Nephron (organoid): Measurements from ENCODE around the gene CDKL1.

Experiments
- H3K27ac Mint-ChIP-seq, 3 experiments: 2 replicates each; pipeline ENCODE4 v1.8.0; 2020; ENCODE audit warnings: mixed read lengths in 3 of 3, mild to moderate bottlenecking in 2 of 3, moderate library complexity in 1 of 3
- H3K27me3 Mint-ChIP-seq: 2 replicates; pipeline ENCODE4 v1.8.0; 2021; ENCODE audit warnings: low read depth, mild to moderate bottlenecking, moderate library complexity, mixed read lengths
- H3K36me3 Mint-ChIP-seq: 2 replicates; pipeline ENCODE4 v1.8.0; 2020; ENCODE audit warnings: low read depth, mixed read lengths
- H3K4me1 Mint-ChIP-seq: 2 replicates; pipeline ENCODE4 v1.8.0; 2020; ENCODE audit warnings: mixed read lengths
- H3K4me3 Mint-ChIP-seq, 3 experiments: 2 replicates each; pipeline ENCODE4 v1.8.0; 2020; ENCODE audit warnings: mild to moderate bottlenecking in 3 of 3, mixed read lengths in 3 of 3, moderate library complexity in 2 of 3
- H3K9me3 Mint-ChIP-seq: 2 replicates; pipeline ENCODE4 v1.8.0; 2020; ENCODE audit warnings: mixed read lengths
- TF ChIP-seq, protein P1 (sequence below), 3 experiments: fragments of 200-600 bp; sonication (generic); IDR thresholded peaks; one replicate each; pipeline ENCODE4 v1.5.0; 2021; ENCODE audit warnings: antibody characterized with exemption in 3 of 3; ENCODE audit not compliant: unreplicated experiment in 3 of 3

CDKL1 gene

DNA sequence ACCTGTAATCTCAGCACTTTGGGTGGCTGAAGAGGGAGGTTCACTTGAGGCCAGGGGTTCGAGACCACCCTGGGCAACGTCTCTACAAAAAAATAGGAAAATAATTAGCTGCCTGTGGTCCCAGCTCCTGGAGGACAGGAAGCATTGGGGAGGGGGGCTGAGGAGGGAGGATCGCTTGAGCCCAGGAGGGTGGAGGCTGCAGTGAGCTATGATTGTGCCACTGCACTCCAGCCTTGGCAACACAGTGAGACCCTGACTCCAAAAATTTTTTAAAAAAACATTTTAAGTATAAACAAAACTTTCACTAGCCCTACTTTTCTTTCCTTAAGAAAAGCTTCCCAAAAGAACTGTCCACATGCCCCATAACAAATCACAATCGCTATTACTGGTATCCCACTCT, 86.2 kb downstream of the CDKL1 start:
- no peaks in the 10 kb centered on the region for H3K27me3 Mint-ChIP-seq
- H3K4me3 Mint-ChIP-seq, result peak overlapping the region; percentile 94 to 98 (median 97)
- peaks cover 5% of the 10 kb centered on the region for H3K9me3 Mint-ChIP-seq
- H3K27ac Mint-ChIP-seq, result peak overlapping the region in 2 of 3 experiments; percentile 10 to 37
- H3K4me1 Mint-ChIP-seq, result peaks cover 23% of the 10 kb centered on the region
- peaks cover 18% of the 10 kb centered on the region for H3K36me3 Mint-ChIP-seq
- TF ChIP-seq, protein P1, sequence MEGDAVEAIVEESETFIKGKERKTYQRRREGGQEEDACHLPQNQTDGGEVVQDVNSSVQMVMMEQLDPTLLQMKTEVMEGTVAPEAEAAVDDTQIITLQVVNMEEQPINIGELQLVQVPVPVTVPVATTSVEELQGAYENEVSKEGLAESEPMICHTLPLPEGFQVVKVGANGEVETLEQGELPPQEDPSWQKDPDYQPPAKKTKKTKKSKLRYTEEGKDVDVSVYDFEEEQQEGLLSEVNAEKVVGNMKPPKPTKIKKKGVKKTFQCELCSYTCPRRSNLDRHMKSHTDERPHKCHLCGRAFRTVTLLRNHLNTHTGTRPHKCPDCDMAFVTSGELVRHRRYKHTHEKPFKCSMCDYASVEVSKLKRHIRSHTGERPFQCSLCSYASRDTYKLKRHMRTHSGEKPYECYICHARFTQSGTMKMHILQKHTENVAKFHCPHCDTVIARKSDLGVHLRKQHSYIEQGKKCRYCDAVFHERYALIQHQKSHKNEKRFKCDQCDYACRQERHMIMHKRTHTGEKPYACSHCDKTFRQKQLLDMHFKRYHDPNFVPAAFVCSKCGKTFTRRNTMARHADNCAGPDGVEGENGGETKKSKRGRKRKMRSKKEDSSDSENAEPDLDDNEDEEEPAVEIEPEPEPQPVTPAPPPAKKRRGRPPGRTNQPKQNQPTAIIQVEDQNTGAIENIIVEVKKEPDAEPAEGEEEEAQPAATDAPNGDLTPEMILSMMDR (IDR thresholded peaks at IDR 0.05; ENCODE audit: unreplicated experiment in 3 of 3), result no peak

DNA sequence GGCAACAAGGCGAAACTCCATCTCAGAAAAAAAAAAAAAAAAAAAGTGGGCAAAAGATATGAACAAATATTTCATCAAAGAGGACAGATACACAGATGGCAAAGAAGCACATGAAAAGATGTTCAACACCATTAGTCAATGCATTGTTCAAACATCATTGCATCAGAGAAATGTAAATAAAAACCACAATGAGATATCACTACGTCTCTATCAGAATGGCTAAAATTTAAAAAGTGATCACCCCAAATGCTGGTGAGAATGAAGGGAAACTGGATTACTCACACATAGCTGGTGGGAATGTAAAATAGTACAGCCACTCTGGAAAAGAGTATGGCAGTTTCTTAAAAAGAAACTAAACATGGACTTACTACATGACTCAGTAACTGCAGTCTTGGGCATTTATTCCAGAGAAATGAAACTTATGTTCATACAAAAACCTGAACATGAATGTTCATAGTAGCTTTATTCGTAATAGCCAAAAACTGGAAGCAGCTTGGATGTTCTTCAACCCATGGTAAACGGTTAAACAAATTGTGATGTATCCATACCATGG, 88.2 kb downstream of the CDKL1 start:
- no peaks in the 10 kb centered on the region for H3K27me3 Mint-ChIP-seq
- H3K27ac Mint-ChIP-seq, result no peak overlapping the region
- H3K36me3 Mint-ChIP-seq, result peaks cover 6% of the 10 kb centered on the region
- H3K9me3 Mint-ChIP-seq, result no peaks in the 10 kb centered on the region
- peaks cover 21% of the 10 kb centered on the region for H3K4me1 Mint-ChIP-seq
- TF ChIP-seq, protein P1 (IDR thresholded peaks at IDR 0.05; ENCODE audit: unreplicated experiment in 3 of 3), result no peak
- H3K4me3 Mint-ChIP-seq, result no peak overlapping the region

DNA sequence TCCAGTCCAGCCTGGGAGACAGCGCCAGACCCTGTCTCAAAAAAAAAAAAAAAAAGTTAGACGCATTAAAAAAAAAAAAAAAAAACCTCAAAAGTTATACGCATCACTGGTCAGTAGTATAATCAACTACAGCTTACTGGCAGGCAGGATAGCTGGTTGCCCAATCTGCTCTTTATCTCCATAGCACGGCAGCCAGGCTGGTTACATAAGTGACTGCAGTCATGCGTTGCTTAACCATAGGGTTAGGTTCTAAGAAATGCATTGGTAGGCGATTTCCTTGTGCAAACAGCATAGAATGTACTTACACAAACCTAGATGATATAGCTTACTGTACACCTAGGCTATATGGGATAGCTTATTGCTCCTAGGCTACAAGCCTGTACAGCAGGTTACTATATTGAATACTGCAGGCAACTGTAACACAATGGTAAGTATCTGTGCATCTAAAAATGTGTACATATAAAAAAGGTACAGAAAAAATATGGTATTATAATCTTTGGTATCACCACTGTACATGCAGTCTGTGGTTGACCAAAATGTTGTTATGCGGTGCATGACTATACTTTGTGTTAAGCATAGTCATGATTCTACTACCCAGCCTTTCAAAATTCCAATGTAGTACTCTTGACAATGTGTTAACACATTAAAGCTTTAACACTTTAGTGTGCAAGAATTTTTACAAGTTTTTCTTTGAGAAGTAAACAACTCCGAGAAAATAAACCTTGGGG, 92.8 kb downstream of the CDKL1 start:
- no peaks in the 10 kb centered on the region for H3K9me3 Mint-ChIP-seq
- H3K27ac Mint-ChIP-seq, result peak overlapping the region in 1 of 3 experiments; percentile 42
- TF ChIP-seq, protein P1 (IDR thresholded peaks at IDR 0.05; ENCODE audit: unreplicated experiment in 3 of 3), result no peak
- H3K27me3 Mint-ChIP-seq, result no peaks in the 10 kb centered on the region
- H3K4me3 Mint-ChIP-seq, result no peak overlapping the region
- no peaks in the 10 kb centered on the region for H3K4me1 Mint-ChIP-seq
- peaks cover 37% of the 10 kb centered on the region for H3K36me3 Mint-ChIP-seq

DNA sequence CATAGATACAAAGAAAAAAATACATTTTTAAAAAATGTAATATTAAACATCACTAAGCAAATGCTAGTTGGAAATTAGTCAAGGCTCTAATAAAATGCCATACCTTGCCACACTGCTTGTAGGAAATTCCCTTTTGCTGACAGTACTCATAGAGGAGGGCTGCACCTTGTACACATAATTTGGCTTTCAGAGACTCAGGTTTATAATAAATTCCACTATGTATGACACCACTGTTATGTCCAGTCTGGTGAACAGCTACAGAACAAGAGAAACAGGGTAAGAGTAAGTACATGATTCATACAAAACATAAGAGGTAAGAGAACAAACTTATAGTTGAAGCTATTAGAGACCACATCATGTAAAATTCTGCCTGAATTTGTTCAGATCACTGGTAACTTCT, 94.8 kb downstream of the CDKL1 start:
- TF ChIP-seq, protein P1 (IDR thresholded peaks at IDR 0.05; ENCODE audit: unreplicated experiment in 3 of 3), result no peak
- H3K27me3 Mint-ChIP-seq, result no peaks in the 10 kb centered on the region
- no peaks in the 10 kb centered on the region for H3K9me3 Mint-ChIP-seq
- H3K4me1 Mint-ChIP-seq, result no peaks in the 10 kb centered on the region
- no peak overlapping the region for H3K4me3 Mint-ChIP-seq
- peaks cover 51% of the 10 kb centered on the region for H3K36me3 Mint-ChIP-seq
- H3K27ac Mint-ChIP-seq, result no peak overlapping the region

DNA sequence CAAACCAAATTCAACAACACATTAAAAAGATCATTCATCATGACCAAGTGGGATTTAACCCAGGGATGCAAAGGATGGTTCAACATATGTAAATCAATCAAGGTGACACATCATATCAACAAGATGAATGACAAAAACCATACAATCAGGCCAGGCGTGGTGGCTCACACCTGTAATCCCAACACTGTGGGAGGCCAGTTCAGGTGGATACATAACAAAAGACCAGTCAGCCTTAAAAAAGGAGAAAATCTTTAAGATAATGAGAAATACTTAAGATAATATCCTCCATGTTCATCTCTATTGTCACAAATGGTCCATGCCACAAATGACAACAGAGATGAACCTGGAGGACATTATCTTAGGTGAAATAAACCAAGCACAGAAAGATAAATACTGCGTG, 97.1 kb downstream of the CDKL1 start:
- H3K4me3 Mint-ChIP-seq, result no peak overlapping the region
- TF ChIP-seq, protein P1 (IDR thresholded peaks at IDR 0.05; ENCODE audit: unreplicated experiment in 3 of 3), result no peak
- H3K9me3 Mint-ChIP-seq, result no peaks in the 10 kb centered on the region
- H3K27ac Mint-ChIP-seq, result no peak overlapping the region
- H3K36me3 Mint-ChIP-seq, result peaks cover 48% of the 10 kb centered on the region
- no peaks in the 10 kb centered on the region for H3K27me3 Mint-ChIP-seq
- H3K4me1 Mint-ChIP-seq, result no peaks in the 10 kb centered on the region

DNA sequence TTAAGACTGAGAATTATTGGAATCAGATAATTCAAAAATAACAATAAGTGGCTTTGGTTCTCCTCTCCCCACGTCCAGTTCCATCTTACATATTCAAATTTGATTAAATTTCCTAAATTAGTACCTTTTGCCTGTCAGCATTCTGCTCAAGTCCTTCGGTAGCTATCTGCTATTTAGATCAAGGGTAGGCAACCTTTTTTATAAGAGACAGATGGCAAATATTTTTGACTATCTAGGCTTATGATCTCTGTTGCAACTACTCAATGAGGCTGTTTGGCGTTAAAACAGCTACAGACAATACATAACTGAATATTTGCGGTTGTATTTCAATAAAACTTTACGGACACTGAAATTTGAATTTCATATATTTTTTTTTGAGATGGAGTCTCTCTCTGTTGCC, 106.4 kb downstream of the CDKL1 start:
- H3K9me3 Mint-ChIP-seq, result no peaks in the 10 kb centered on the region
- TF ChIP-seq, protein P1 (IDR thresholded peaks at IDR 0.05; ENCODE audit: unreplicated experiment in 3 of 3), result no peak
- no peaks in the 10 kb centered on the region for H3K27me3 Mint-ChIP-seq
- H3K4me3 Mint-ChIP-seq, result no peak overlapping the region
- no peak overlapping the region for H3K27ac Mint-ChIP-seq
- H3K4me1 Mint-ChIP-seq, result no peaks in the 10 kb centered on the region
- peaks cover 40% of the 10 kb centered on the region for H3K36me3 Mint-ChIP-seq
